ENCODE results near the gene SLC39A11. TPM values are rescaled to one million over a fixed set of nuclear protein-coding genes. Genes with fewer than 3 reads are reported as not detected.
"Not testable (repeated sequence)": the region's sequence is repeated elsewhere in the genome, so short reads cannot be mapped to it uniquely, and the experiment has no call there.

SLC39A11 gene
- total RNA-seq, 2 donors from 2014 or later: 21.5 to 26.4 TPM

DNA sequence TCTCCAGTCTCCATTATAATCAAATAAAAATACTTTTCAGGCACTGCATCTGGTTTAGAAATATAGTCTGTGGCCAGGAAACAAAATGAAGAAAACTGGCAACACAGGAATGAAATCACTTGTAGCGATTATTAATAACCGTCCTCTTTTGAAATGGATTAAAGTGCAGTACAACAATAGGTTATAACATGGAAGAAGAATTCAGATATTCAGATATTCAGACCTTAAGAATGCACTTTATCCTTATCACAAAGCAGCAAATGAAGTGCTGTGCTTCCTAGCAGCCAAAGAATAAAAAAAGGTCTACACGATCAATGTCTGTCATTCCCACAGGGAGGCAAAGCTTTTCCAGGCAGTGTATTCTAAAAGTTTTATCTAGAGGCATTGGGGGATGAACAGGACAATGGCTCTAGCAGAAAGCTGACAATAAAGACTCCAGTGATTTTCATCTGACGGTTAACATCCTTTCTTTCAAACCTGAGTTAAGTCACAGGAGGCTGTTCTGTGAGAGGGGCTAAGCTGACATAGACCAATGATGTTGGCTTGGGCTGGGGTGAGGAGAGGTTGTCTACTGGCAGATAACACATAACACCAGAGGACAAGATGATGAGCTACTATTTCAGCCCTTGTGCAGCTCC lies 259.2 kb downstream of the SLC39A11 start:
- H3K9me3 Mint-ChIP-seq: no peaks in the 10 kb centered on the region
- ATAC-seq (replicated peaks in 1 of 2) (no peak), DNase-seq (no peak)
- H3K27ac Mint-ChIP-seq: no peak overlapping the region
- peaks cover 0 to 2% of the 10 kb centered on the region in 2 donors for H3K36me3 Mint-ChIP-seq (ENCODE audit: insufficient read depth in 2 of 2)
- H3K4me1 Mint-ChIP-seq (ENCODE audit: low read depth): no peaks in the 10 kb centered on the region
- H3K27me3 Mint-ChIP-seq (ENCODE audit: low read depth): no peaks in the 10 kb centered on the region
- H3K4me3 Mint-ChIP-seq: no peak overlapping the region

DNA sequence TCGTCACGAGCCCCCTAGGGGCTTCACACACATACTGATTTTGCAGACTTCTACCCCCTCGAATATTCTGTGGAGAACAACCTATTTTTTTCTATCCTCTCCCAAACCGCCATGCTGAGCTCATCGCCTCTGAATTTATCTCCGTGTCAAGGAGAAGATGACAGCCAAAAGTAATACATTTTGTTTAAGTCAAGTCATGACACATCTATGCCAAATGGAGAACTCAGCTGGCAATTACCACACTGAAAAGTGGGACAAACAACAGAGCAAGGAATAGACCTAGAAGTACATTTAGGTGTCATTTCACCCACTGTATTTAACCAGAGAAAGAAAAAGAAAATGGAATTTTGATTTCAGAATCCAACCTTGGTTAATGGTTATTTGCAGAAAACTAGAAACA lies 260.2 kb downstream of the SLC39A11 start:
- Mint-ChIP-seq H3K9me3 (peaks cover 3 to 4% of the 10 kb centered on the region in 2 donors), H3K36me3 (ENCODE audit: insufficient read depth in 2 of 2) (peaks cover 0 to 4% of the 10 kb centered on the region in 2 donors), H3K4me3 (no peak overlapping the region), H3K27ac (no peak overlapping the region), H3K27me3 (ENCODE audit: low read depth) (no peaks in the 10 kb centered on the region), H3K4me1 (ENCODE audit: low read depth) (no peaks in the 10 kb centered on the region)
- ATAC-seq (replicated peaks in 1 of 2) (no peak), DNase-seq (no peak)

DNA sequence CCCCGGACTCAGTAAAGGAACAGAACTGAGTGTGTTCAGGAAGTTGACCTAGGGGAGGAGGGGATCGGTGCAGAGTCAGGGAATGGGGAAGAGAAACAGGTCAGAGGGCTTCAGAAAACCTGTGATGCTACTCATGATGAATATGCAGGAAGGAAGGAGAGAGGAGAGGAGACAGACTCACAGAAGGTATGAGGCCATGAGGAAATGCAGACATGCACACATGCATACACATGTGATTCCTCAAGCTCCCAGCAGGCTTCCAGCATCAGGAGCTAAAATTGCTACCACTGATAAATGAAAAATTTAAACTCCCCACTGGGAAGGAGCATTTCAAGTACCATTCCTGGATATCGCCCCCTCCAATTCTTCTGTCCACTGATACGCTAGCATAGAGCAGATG lies 262.6 kb downstream of the SLC39A11 start:
- DNase-seq: no peak
- Mint-ChIP-seq H3K4me1 (ENCODE audit: low read depth) (no peaks in the 10 kb centered on the region), H3K27me3 (ENCODE audit: low read depth) (no peaks in the 10 kb centered on the region), H3K4me3 (no peak overlapping the region), H3K36me3 (ENCODE audit: insufficient read depth in 2 of 2) (peaks cover 9 to 21% of the 10 kb centered on the region in 2 donors), H3K27ac (no peak overlapping the region), H3K9me3 (peaks cover 9 to 14% of the 10 kb centered on the region in 2 donors)
- ATAC-seq (replicated peaks in 1 of 2): no peak

DNA sequence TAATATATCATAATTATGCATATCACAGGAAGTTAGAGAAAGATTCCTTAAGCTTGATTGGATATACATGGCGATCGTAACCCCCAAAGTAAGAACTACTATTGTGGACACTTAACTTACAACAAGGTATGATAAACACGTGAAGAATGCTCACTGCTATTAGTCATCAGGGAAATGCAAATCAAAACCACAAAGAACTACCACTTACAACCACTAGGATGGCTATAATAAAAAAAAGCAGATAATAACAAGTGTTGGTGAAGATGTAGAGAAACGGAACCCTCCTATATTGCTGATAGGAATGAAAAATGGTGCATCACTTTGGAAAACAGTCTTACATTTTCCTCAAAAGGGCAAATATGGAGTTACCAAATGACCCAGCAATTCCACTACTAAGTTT lies 265.9 kb downstream of the SLC39A11 start:
- peaks cover 13 to 18% of the 10 kb centered on the region in 2 donors for H3K9me3 Mint-ChIP-seq
- no peaks in the 10 kb centered on the region for H3K27me3 Mint-ChIP-seq (ENCODE audit: low read depth)
- H3K36me3 Mint-ChIP-seq (ENCODE audit: insufficient read depth in 2 of 2): peaks cover 17 to 35% of the 10 kb centered on the region in 2 donors
- no peak overlapping the region for H3K4me3 Mint-ChIP-seq
- ATAC-seq (replicated peaks in 1 of 2): no peak
- no peak for DNase-seq
- peaks cover 4% of the 10 kb centered on the region for H3K4me1 Mint-ChIP-seq (ENCODE audit: low read depth)
- H3K27ac Mint-ChIP-seq: no peak overlapping the region

DNA sequence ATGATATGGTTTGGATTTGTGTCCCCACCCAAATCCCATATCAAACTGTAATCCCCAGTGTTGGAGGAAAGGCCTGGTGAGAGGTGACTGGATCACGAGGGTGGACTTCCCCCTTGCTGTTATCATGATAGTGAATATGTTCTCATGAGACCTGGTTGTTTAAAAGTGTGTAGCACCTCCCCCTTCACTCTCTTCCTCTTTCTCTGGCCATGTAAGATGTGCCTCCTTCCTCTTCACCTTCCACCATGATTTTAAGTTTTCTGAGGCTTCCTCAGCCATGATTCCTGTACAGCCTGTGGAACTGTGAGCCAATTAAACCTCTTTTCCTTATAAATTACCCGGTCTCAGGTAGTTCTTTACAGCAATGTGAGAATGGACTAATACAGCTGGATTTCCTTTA lies 266.4 kb downstream of the SLC39A11 start:
- peaks cover 13 to 18% of the 10 kb centered on the region in 2 donors for H3K9me3 Mint-ChIP-seq
- H3K4me3 Mint-ChIP-seq; H3K27ac Mint-ChIP-seq; DNase-seq; H3K27me3 Mint-ChIP-seq (ENCODE audit: low read depth); ATAC-seq (replicated peaks in 1 of 2); H3K4me1 Mint-ChIP-seq (ENCODE audit: low read depth): not testable (repeated sequence)
- H3K36me3 Mint-ChIP-seq (ENCODE audit: insufficient read depth in 2 of 2): peaks cover 17 to 35% of the 10 kb centered on the region in 2 donors

DNA sequence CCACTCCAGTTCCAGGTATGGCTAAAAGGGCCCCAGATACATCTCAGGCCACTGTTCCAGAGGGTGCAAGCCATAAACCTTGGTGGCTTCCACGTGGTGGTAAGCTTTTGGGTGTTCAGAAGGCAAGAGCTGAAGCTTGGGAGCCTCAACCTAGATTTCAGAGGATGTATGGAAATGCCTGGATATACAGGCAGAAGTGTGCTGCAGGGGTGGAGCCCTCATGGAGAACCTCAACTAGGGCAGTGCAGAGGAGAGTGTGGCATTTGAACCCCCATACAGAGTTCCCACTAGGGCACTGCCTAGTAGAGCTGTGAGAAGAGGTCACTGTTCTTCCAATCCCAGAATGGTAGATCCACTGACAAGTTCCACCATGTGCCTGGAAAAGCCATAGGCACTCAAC lies 267.3 kb downstream of the SLC39A11 start:
- ATAC-seq (replicated peaks in 1 of 2) (no peak), DNase-seq (no peak)
- Mint-ChIP-seq H3K4me3 (no peak overlapping the region), H3K36me3 (ENCODE audit: insufficient read depth in 2 of 2) (peaks cover 17 to 35% of the 10 kb centered on the region in 2 donors), H3K4me1 (ENCODE audit: low read depth) (peaks cover 4% of the 10 kb centered on the region), H3K27ac (no peak overlapping the region), H3K27me3 (ENCODE audit: low read depth) (no peaks in the 10 kb centered on the region), H3K9me3 (peaks cover 13 to 18% of the 10 kb centered on the region in 2 donors)

DNA sequence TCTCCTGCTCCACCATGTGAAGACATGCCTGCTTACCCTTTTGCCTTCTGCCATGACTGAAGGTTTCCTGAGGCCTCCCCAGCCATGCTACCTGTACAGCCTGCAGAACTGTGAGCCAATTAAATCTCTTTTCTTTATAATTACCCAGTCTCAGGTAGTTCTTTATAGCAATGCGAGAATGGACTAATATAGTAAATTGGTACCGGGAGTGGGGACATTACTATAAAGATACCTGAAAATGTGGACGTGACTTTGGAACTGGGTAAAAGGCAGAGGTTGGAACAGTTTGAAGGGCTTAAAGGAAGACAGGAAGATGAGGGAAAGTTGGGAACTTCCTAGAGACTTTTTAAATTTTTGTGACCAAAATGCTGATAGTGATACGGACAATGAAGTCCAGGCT lies 268.2 kb downstream of the SLC39A11 start:
- DNase-seq; H3K27ac Mint-ChIP-seq; H3K4me1 Mint-ChIP-seq (ENCODE audit: low read depth); H3K27me3 Mint-ChIP-seq (ENCODE audit: low read depth); ATAC-seq (replicated peaks in 1 of 2); H3K4me3 Mint-ChIP-seq: not testable (repeated sequence)
- Mint-ChIP-seq H3K9me3 (peaks cover 13 to 18% of the 10 kb centered on the region in 2 donors), H3K36me3 (ENCODE audit: insufficient read depth in 2 of 2) (peaks cover 17 to 35% of the 10 kb centered on the region in 2 donors)

DNA sequence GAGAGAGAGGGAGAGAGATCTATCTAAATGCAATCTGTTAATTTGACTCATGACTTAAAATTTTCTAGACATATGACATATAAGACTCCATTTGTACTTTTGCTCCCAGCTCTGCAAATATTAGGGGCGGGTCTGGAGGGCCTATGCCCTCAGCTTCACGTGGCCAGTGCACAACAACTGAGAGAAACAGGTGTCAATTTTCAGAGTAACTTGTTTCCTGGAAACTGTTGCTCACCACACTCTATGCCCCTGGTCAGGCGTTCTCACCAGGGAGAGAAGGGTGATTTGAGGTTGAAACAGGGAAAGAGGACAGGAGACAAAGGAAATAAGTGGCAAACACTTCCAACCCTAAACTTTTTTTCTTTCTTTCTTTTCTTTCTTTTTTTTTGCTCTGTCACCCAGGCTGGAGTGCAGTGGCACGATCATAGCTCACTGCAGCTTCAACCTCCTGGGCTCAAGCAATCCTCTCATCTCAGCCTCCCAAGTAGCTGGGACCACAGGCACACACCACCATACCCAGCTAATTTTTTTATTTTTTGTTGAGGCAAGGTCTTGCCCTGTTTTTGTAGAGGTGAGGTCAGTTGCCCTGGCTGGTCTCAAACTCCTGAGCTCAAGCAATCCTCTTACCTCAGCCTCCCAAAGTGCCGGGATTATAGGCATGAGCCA lies 270.0 kb downstream of the SLC39A11 start:
- H3K27me3 Mint-ChIP-seq (ENCODE audit: low read depth): no peaks in the 10 kb centered on the region
- no peak for ATAC-seq (replicated peaks in 1 of 2)
- no peak overlapping the region for H3K27ac Mint-ChIP-seq
- peaks cover 19 to 35% of the 10 kb centered on the region in 2 donors for H3K36me3 Mint-ChIP-seq (ENCODE audit: insufficient read depth in 2 of 2)
- H3K9me3 Mint-ChIP-seq: peaks cover 11 to 15% of the 10 kb centered on the region in 2 donors
- H3K4me1 Mint-ChIP-seq (ENCODE audit: low read depth): peaks cover 4% of the 10 kb centered on the region
- H3K4me3 Mint-ChIP-seq: no peak overlapping the region
- DNase-seq: no peak

DNA sequence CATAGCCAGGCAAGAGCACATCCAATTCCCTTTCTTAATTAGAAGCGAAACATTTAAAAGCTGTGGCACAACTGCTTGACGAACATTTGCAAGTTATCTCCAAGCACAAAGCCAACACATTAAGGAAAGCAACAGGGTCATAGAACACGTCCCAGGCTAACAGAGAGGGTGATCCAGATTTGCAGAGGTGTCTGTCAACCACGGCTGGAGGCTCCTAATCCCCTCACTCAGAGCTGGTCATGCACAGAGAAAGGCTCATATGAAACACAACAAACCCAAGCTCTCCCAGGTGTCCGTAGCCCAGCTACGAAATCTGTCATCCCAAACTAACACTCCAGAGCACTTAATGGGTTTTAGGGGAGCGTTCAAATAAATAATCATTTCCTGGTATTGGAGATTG lies 276.1 kb downstream of the SLC39A11 start:
- Mint-ChIP-seq H3K4me1 (ENCODE audit: low read depth) (no peaks in the 10 kb centered on the region), H3K27ac (no peak overlapping the region), H3K27me3 (ENCODE audit: low read depth) (no peaks in the 10 kb centered on the region), H3K4me3 (no peak overlapping the region), H3K9me3 (peaks cover 4 to 5% of the 10 kb centered on the region in 2 donors), H3K36me3 (ENCODE audit: insufficient read depth in 2 of 2) (peaks cover 13 to 18% of the 10 kb centered on the region in 2 donors)
- ATAC-seq (replicated peaks in 1 of 2): no peak
- no peak for DNase-seq

DNA sequence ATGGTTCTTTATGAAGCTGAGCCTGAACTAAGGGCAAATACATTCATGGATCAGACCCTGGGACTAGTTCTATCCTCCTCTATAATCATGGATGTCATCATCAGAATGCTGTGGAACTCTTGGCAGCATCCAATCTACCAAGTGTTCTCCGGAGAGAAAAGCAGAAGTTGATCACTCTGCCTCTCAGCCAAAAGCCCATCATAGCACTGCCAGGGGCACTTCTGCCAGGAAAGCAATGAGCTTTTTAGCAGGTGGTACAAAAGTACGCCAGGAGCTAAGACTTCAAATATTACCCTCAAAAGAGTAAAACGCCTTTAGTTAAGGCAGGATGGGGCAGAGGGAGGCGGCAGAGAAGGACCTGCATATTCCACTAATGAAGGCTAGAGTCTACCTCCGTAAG lies 279.0 kb downstream of the SLC39A11 start:
- no peak overlapping the region for H3K27ac Mint-ChIP-seq
- H3K9me3 Mint-ChIP-seq: peaks cover 8 to 11% of the 10 kb centered on the region in 2 donors
- no peaks in the 10 kb centered on the region for H3K27me3 Mint-ChIP-seq (ENCODE audit: low read depth)
- no peak overlapping the region for H3K4me3 Mint-ChIP-seq
- ATAC-seq (replicated peaks in 1 of 2) (no peak), DNase-seq (no peak)
- H3K4me1 Mint-ChIP-seq (ENCODE audit: low read depth): no peaks in the 10 kb centered on the region
- H3K36me3 Mint-ChIP-seq (ENCODE audit: insufficient read depth in 2 of 2): peaks cover 14 to 25% of the 10 kb centered on the region in 2 donors

DNA sequence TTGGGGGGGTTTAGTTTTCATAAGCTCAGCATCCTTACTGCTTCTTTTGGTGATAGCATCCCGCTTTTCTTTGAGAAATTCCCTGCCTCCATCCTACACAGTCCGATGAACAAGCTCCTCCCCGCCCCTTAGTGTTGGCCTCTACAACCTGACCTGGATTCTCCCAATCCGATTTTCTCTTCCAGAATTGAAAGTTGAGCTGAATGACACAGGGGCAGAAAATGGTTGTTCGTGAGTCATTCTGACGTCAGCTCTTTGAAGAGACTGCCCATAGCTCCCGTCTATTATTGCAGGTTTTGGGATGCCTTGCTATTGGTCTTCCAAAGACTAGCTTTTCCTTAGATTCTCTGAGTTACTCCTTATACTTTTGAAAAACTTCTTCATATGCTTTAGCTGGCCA lies 279.7 kb downstream of the SLC39A11 start:
- peaks cover 13 to 25% of the 10 kb centered on the region in 2 donors for H3K36me3 Mint-ChIP-seq (ENCODE audit: insufficient read depth in 2 of 2)
- no peaks in the 10 kb centered on the region for H3K27me3 Mint-ChIP-seq (ENCODE audit: low read depth)
- H3K27ac Mint-ChIP-seq: no peak overlapping the region
- H3K9me3 Mint-ChIP-seq: peaks cover 8 to 11% of the 10 kb centered on the region in 2 donors
- DNase-seq: no peak
- no peak overlapping the region for H3K4me3 Mint-ChIP-seq
- no peak for ATAC-seq (replicated peaks in 1 of 2)
- no peaks in the 10 kb centered on the region for H3K4me1 Mint-ChIP-seq (ENCODE audit: low read depth)

DNA sequence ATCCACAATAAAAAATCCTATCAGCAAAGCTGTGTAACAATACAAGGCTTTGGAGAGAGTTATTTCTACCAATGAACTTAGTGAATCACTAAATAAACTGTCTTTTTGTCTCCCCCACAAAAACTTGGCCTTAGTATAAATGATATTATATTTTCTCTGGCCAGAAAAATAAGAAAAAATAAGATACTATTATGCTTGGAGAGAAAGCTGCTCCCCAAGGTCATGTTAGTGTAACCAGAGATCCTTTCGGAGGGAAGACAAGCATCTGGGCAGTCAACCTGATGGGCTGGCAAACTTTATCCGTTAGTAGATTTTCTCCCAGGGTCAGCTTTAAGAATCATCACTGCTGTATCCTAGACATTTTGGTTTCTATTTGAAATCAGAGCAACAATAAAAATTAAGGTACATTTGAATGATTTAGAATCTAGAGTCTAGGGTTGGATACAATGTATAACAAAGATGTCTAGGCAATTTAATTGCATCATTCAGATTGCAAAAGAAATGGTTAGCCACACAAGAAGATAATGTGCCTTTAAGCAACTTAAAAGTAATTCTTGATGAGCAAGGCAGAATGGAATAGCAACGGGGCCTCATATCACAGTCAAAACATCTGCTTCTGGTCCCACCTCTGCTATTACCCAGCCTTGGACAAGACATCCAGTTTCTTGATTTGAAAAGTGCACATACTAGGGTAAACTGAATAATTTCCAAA lies 280.4 kb downstream of the SLC39A11 start:
- Mint-ChIP-seq H3K9me3 (peaks cover 8 to 11% of the 10 kb centered on the region in 2 donors), H3K36me3 (ENCODE audit: insufficient read depth in 2 of 2) (peaks cover 12 to 23% of the 10 kb centered on the region in 2 donors), H3K27me3 (ENCODE audit: low read depth) (no peaks in the 10 kb centered on the region), H3K4me3 (no peak overlapping the region), H3K4me1 (ENCODE audit: low read depth) (no peaks in the 10 kb centered on the region), H3K27ac (no peak overlapping the region)
- no peak for ATAC-seq (replicated peaks in 1 of 2)
- DNase-seq: no peak

DNA sequence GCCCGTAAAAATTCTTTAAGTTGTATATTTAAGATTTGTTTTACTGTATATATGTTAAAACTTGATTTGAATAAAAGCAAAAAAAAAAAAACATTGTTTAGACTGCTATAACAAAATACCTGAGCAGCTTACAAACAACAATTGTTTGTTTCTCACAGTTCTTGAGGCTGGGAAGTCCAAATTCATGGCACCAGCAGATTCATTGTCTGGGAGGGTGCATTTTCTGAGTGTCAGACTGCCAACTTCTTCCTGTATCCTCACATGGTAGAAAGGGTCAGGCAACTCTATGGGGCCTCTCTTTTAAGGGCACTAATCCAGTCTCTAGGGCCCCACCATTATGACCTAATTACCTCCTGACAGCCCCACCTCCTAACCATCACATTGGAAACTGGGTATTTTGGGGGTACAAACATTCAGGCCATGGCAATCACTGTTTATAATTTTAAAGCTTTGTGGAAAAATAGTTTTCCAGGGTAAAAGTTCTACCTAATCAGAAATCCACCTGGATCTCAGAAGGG lies 281.4 kb downstream of the SLC39A11 start:
- no peak for ATAC-seq (replicated peaks in 1 of 2)
- H3K4me1 Mint-ChIP-seq (ENCODE audit: low read depth): no peaks in the 10 kb centered on the region
- H3K9me3 Mint-ChIP-seq: peaks cover 8% of the 10 kb centered on the region in 2 donors
- H3K36me3 Mint-ChIP-seq (ENCODE audit: insufficient read depth in 2 of 2): peaks cover 12 to 23% of the 10 kb centered on the region in 2 donors
- H3K4me3 Mint-ChIP-seq: no peak overlapping the region
- H3K27ac Mint-ChIP-seq: no peak overlapping the region
- DNase-seq: no peak
- no peaks in the 10 kb centered on the region for H3K27me3 Mint-ChIP-seq (ENCODE audit: low read depth)

All from activated T-cell treated with anti-CD3 and anti-CD28 coated beads, Interleukin-2, amount 50 U/mL, for 72 hours (primary cell).